ENCODE results near the gene MAN1B1. TPM values are rescaled to one million over a fixed set of nuclear protein-coding genes. Genes with fewer than 3 reads are reported as not detected.

MAN1B1 gene
- total and polyA plus RNA-seq, 2 of the 8 experiments (the other 6 are each of a cell fraction or from before 2014, with no cell fraction given), result 33.7 to 36.3 TPM

DNA sequence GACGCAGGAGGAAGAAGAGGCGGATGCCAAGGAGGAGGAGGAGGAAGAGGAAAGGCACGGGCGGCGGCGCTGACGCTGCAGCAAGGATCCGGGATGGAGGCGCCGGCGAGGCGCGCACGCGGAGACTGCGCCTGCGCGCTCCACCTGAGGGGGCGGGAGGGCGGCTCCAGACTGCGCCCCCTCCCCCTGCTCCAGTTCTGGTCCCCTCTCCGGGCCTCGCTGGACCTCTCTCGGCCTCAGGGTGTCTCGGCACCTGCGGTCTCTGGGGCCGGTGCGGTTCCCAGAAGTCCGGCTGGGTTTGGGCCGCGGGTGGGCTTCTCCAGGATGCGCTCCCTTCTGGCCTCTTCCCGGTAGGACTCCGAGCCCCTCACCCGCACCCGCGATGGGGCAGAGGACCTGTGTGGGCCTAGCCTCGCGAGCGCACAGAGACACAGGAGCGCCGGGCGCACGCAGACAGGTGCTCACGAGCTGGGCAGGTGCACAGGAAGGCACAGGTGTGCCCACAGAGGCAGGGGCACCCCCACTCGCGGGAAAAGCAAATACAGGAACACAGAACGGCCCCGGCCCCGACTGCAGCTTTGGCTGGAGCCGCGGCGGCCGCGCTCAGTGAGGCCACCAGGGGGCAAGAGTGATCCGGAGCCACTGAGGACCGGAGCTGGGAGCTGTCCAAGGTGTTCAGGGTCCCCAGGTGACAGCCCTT, 40.5 kb upstream of the MAN1B1 start, which contains the start of gene NPDC1 (continued):
- TF ChIP-seq CTCF (IDR thresholded peaks at IDR 0.05; ENCODE audit: control extremely low read depth in 1 of 3, insufficient read depth in 1 of 3, low read depth in 1 of 3, low read length in 3 of 3) (peak in 2 of 3 experiments; percentile 85 to 94; a peak in 3 of 4 replicates), SIN3A (conservative IDR thresholded peaks at IDR 0.05 in 1 of 2, IDR thresholded peaks at IDR 0.05 in 1 of 2; ENCODE audit: low read depth in 1 of 2, low read length in 2 of 2) (peak; percentile 99), TAF7 (optimal IDR thresholded peaks at IDR 0.05; ENCODE audit: borderline replicate concordance, low read depth, low read length) (peak; percentile 25), FOSL1 (IDR thresholded peaks at IDR 0.05; ENCODE audit: insufficient read depth, low read depth, low read length) (no peak), JUND (IDR thresholded peaks at IDR 0.05; ENCODE audit: low read length) (0 out of 2 replicates have a peak, but pooled peaks have one; percentile 46)
- TF ChIP-seq, protein P1, sequence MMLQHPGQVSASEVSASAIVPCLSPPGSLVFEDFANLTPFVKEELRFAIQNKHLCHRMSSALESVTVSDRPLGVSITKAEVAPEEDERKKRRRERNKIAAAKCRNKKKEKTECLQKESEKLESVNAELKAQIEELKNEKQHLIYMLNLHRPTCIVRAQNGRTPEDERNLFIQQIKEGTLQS (IDR thresholded peaks at IDR 0.05; ENCODE audit: insufficient read depth, low read depth, low read length), result no peak
